H1 (cell line): ENCODE data around the gene OR4M1. TPM values are rescaled to one million over a fixed set of nuclear protein-coding genes. Genes with fewer than 3 reads are reported as not detected.
"Not testable (repeated sequence)": the region's sequence is repeated elsewhere in the genome, so short reads cannot be mapped to it uniquely, and the experiment has no call there.

Experiments used
- CTCF ChIA-PET: fragments of 300-600 bp; sonication (Branson Sonifier 250); formaldehyde crosslinking; loops from one replicate; lab custom pipeline; 2021; ENCODE audit not compliant: partially characterized antibody; lab: Charles Lee
- POLR2A ChIA-PET: fragments of 300-600 bp; sonication (Branson Sonifier 250); formaldehyde crosslinking; loops from one replicate; lab custom pipeline; 2021; ENCODE audit warnings: inconsistent platforms; ENCODE audit not compliant: partially characterized antibody; lab: Charles Lee
- DNase-seq, 2 experiments: peaks; one replicate each; pipeline versions ENCODE4 v3.0.0 to v3.0.0-alpha.2; 2010 to 2022; ENCODE audit warnings: low spot score in 2 of 2, low read depth in 1 of 2, mixed read lengths in 1 of 2
- FAIRE-seq: peaks from 2 replicates; lab custom pipeline; 2011; peaks lifted over from hg19 to GRCh38; lab: Jason Lieb, UNC
- H2AFZ ChIP-seq: 2 replicates; pipeline ENCODE4 v1.8.1; 2012; ENCODE audit warnings: low read length, inconsistent platforms
- H2AK5ac ChIP-seq: 2 replicates; pipeline ENCODE4 v1.6.1; 2013; ENCODE audit warnings: low read depth, low read length
- H2BK120ac ChIP-seq: replicated peaks from 2 replicates; pipeline ENCODE3; 2013; ENCODE audit warnings: low read depth, low read length, inconsistent platforms
- H2BK12ac ChIP-seq: 2 replicates; pipeline ENCODE4 v1.6.1; 2013; ENCODE audit warnings: low read depth, low read length
- H2BK15ac ChIP-seq: 2 replicates; pipeline ENCODE4 v1.6.1; 2013; ENCODE audit warnings: low read length
- H2BK20ac ChIP-seq: 2 replicates; pipeline ENCODE4 v1.6.1; 2013; ENCODE audit warnings: low read length
- H2BK5ac ChIP-seq: 2 replicates; pipeline ENCODE4 v1.6.1; 2013; ENCODE audit warnings: low read depth, low read length
- H3K14ac ChIP-seq: 2 replicates; pipeline ENCODE4 v1.6.1; 2013; ENCODE audit warnings: inconsistent platforms; ENCODE audit not compliant: insufficient read length
- H3K18ac ChIP-seq: 2 replicates; pipeline ENCODE4 v1.6.1; 2013; ENCODE audit warnings: low read length; ENCODE audit errors: extremely low read depth
- H3K23ac ChIP-seq: 2 replicates; pipeline ENCODE4 v1.6.1; 2013; ENCODE audit warnings: inconsistent platforms; ENCODE audit not compliant: insufficient read length
- H3K23me2 ChIP-seq: 2 replicates; pipeline ENCODE4 v1.6.1; 2013; ENCODE audit warnings: low read depth, low read length
- H3K27ac ChIP-seq: 2 replicates; pipeline ENCODE4 v1.6.1; 2011; ENCODE audit warnings: low read depth, low read length, inconsistent platforms
- H3K27me3 ChIP-seq, 4 experiments: replicated peaks in 1 of 4; 1 replicate in 1 of 4; 2 replicates in 3 of 4; pipeline versions ENCODE4 v1.6.1 to v1.8.1; 2011 to 2013; ENCODE audit warnings: low read length in 3 of 4, mild to moderate bottlenecking in 3 of 4, inconsistent platforms in 2 of 4, mixed read lengths in 2 of 4, moderate library complexity in 1 of 4; ENCODE audit not compliant: control insufficient read depth in 3 of 4, insufficient read depth in 3 of 4; ENCODE audit errors: extremely low read depth in 1 of 4
- H3K36me3 ChIP-seq, 4 experiments: 2 replicates each; pipeline versions ENCODE4 v1.6.1 to v1.8.1; 2011 to 2013; ENCODE audit warnings: mild to moderate bottlenecking in 4 of 4, low read length in 3 of 4, moderate library complexity in 2 of 4, control low read depth in 1 of 4, inconsistent platforms in 1 of 4; ENCODE audit not compliant: insufficient read depth in 4 of 4, control insufficient read depth in 2 of 4
- H3K4ac ChIP-seq: replicated peaks from 2 replicates; pipeline ENCODE3; 2013; ENCODE audit warnings: low read length, low read depth, mixed read lengths, inconsistent platforms; ENCODE audit not compliant: insufficient read length
- H3K4me1 ChIP-seq, 4 experiments: replicated peaks in 1 of 4; 1 replicate in 1 of 4; 2 replicates in 3 of 4; pipeline versions ENCODE4 v1.6.1 to v1.8.1; 2011 to 2013; ENCODE audit warnings: low read length in 3 of 4, inconsistent platforms in 2 of 4, mixed read lengths in 1 of 4; ENCODE audit not compliant: insufficient read depth in 4 of 4, control insufficient read depth in 3 of 4
- H3K4me2 ChIP-seq, 2 experiments: 2 replicates each; pipeline versions ENCODE4 v1.6.1 to v1.8.1; 2011 to 2013; ENCODE audit warnings: low read depth in 2 of 2, low read length in 2 of 2, control low read depth in 1 of 2, inconsistent platforms in 1 of 2, mild to moderate bottlenecking in 1 of 2; ENCODE audit not compliant: insufficient read depth in 1 of 2
- H3K4me3 ChIP-seq, 4 experiments: fragments of 200-600, 300-600 bp in 1 of 4; sonication (generic), shearing (Covaris generic), sonication (Bioruptor Twin) in 1 of 4; 2 replicates each; pipeline versions ENCODE4 v1.5.1 to v1.8.1; 2011 to 2016; ENCODE audit warnings: low read length in 4 of 4, low read depth in 3 of 4, control low read depth in 2 of 4, inconsistent platforms in 2 of 4, mild to moderate bottlenecking in 2 of 4, mixed read lengths in 1 of 4, moderate library complexity in 1 of 4; ENCODE audit not compliant: insufficient read depth in 2 of 4; ENCODE audit errors: extremely low read depth in 1 of 4
- H3K56ac ChIP-seq: replicated peaks from 2 replicates; pipeline ENCODE3; 2013; ENCODE audit warnings: low read depth, mild to moderate bottlenecking, mixed read lengths, low read length, inconsistent platforms; ENCODE audit not compliant: insufficient read length
- H3K79me1 ChIP-seq: 2 replicates; pipeline ENCODE4 v1.6.1; 2013; ENCODE audit warnings: low read depth, low read length, control low read depth
- H3K79me2 ChIP-seq, 2 experiments: 2 replicates each; pipeline versions ENCODE4 v1.6.1 to v1.8.1; 2012 to 2013; ENCODE audit warnings: low read length in 2 of 2, mild to moderate bottlenecking in 2 of 2, inconsistent platforms in 1 of 2; ENCODE audit not compliant: insufficient read depth in 2 of 2, control insufficient read depth in 1 of 2
- H3K9ac ChIP-seq, 4 experiments: replicated peaks in 1 of 4; 1 replicate in 1 of 4; 2 replicates in 3 of 4; pipeline versions ENCODE4 v1.6.1 to v1.8.1; 2011 to 2013; ENCODE audit warnings: low read depth in 3 of 4, low read length in 3 of 4, control low read depth in 2 of 4, mild to moderate bottlenecking in 2 of 4, moderate library complexity in 2 of 4, inconsistent platforms in 1 of 4; ENCODE audit errors: extremely low read depth in 1 of 4
- H3K9me3 ChIP-seq, 2 experiments: 2 replicates each; pipeline versions ENCODE4 v1.6.1 to v1.8.1; 2012 to 2013; ENCODE audit warnings: mild to moderate bottlenecking in 2 of 2, moderate library complexity in 2 of 2, control low read depth in 1 of 2, inconsistent platforms in 1 of 2, low read depth in 1 of 2, low read length in 1 of 2, mixed read lengths in 1 of 2; ENCODE audit not compliant: insufficient read depth in 2 of 2
- H4K20me1 ChIP-seq, 2 experiments: replicated peaks in 1 of 2; 2 replicates each; pipeline versions ENCODE3 to v1.8.1; 2011 to 2013; ENCODE audit warnings: inconsistent platforms in 2 of 2, low read length in 2 of 2, mild to moderate bottlenecking in 1 of 2; ENCODE audit not compliant: insufficient read depth in 2 of 2, control insufficient read depth in 1 of 2
- H4K5ac ChIP-seq: 2 replicates; pipeline ENCODE4 v1.6.1; 2013; ENCODE audit warnings: low read length, low read depth, mixed read lengths, inconsistent platforms; ENCODE audit not compliant: insufficient read length
- H4K8ac ChIP-seq: 2 replicates; pipeline ENCODE4 v1.8.0; 2013; ENCODE audit warnings: mild to moderate bottlenecking, moderate library complexity, low read length, inconsistent platforms; ENCODE audit not compliant: insufficient read depth; ENCODE audit errors: extremely low read depth
- H4K91ac ChIP-seq: replicated peaks from 2 replicates; pipeline ENCODE3; 2013; ENCODE audit warnings: low read length, mixed read lengths, inconsistent platforms; ENCODE audit not compliant: insufficient read length
- WGBS, 2 experiments: shearing (Covaris generic) in 1 of 2; methylation state at CpG; one replicate each; pipeline versions ENCODE4 v1.1.6 to v1.1.7; 2013 to 2015; ENCODE audit warnings: low lambda C conversion rate in 2 of 2, mixed read lengths in 2 of 2, inconsistent platforms in 1 of 2, low coverage in 1 of 2, missing lambda C conversion rate in 1 of 2; ENCODE audit not compliant: insufficient replicate concordance in 2 of 2, insufficient coverage in 1 of 2, insufficient read length in 1 of 2; ENCODE audit errors: extremely low coverage in 1 of 2, missing lambda C conversion rate in 1 of 2; 5-methylcytosine and 5-hydroxymethylcytosine counted together
- polyA plus RNA-seq, 7 experiments: library from polyadenylated mRNA; depleted of rRNA in 3 of 7; stranded (reverse) in 5 of 7; unstranded in 2 of 7; fragments of >200 nt in 5 of 7; fragments of 200-250 nt in 2 of 7; gene quantifications; 1 replicate in 5 of 7; 2 replicates in 1 of 7; 4 replicates in 1 of 7; pipeline versions ENCODE4 v1.2.1 to v1.2.3, GENCODE V29; 2011 to 2013; ENCODE audit warnings: missing spikeins in 2 of 7, mixed read lengths in 2 of 7
- total RNA-seq: library from RNA; stranded (reverse); fragmentation: NEBNext Ultra II Directional; extraction: Animal tissue kit (Norgen Biotek cat#: 25700); gene quantifications from 2 replicates; pipeline ENCODE4 v1.2.1, GENCODE V29; 2021

Gene OR4M1
- total and polyA plus RNA-seq, 2 of the 8 experiments (the other 6 are each of a cell fraction or from before 2014, with no cell fraction given), result not detected

- H3K4me3 ChIP-seq, H3K56ac ChIP-seq, H3K18ac ChIP-seq, H3K27ac ChIP-seq, H2BK20ac ChIP-seq, H3K4me2 ChIP-seq, H3K14ac ChIP-seq, H2BK5ac ChIP-seq, H2BK12ac ChIP-seq, H2AFZ ChIP-seq, H4K20me1 ChIP-seq, H2AK5ac ChIP-seq, H4K8ac ChIP-seq, H3K23ac ChIP-seq, H3K23me2 ChIP-seq, H2BK15ac ChIP-seq, CTCF ChIA-PET, H3K27me3 ChIP-seq, H3K36me3 ChIP-seq, H2BK120ac ChIP-seq, H3K79me2 ChIP-seq, H3K9ac ChIP-seq, DNase-seq, H3K4me1 ChIP-seq, H4K5ac ChIP-seq, H3K79me1 ChIP-seq, POLR2A ChIA-PET, H3K4ac ChIP-seq, H4K91ac ChIP-seq, FAIRE-seq: not testable (repeated sequence)
- H3K9me3 ChIP-seq, result peaks cover 25 to 47% of the 10 kb centered on the region in 2 experiments
- 80% methylated on average over 6 of the region's 6 CpGs; no CpG with 5 or more reads in 1 of the 2 experiments for WGBS, 2 experiments
Observed at GRCh38 chr14:19787318-19787717, 14.0 kb downstream of the OR4M1 start.

GRCh38 chr14:19788150-19788549, 14.8 kb downstream of the OR4M1 start:
- H3K9ac ChIP-seq, H3K27me3 ChIP-seq, H3K4ac ChIP-seq, H3K4me2 ChIP-seq, H4K91ac ChIP-seq, H3K18ac ChIP-seq, H2AFZ ChIP-seq, H2AK5ac ChIP-seq, CTCF ChIA-PET, H4K5ac ChIP-seq, FAIRE-seq, H3K23me2 ChIP-seq, H3K23ac ChIP-seq, H3K56ac ChIP-seq, H3K79me1 ChIP-seq, H2BK5ac ChIP-seq, H2BK12ac ChIP-seq, H3K36me3 ChIP-seq, H4K8ac ChIP-seq, H3K4me1 ChIP-seq, H4K20me1 ChIP-seq, DNase-seq, POLR2A ChIA-PET, H3K79me2 ChIP-seq, H2BK120ac ChIP-seq, H3K14ac ChIP-seq, H3K4me3 ChIP-seq, H2BK15ac ChIP-seq, H2BK20ac ChIP-seq, H3K27ac ChIP-seq: not testable (repeated sequence)
- peaks cover 19 to 52% of the 10 kb centered on the region in 2 experiments for H3K9me3 ChIP-seq
- 66% methylated on average over 7 of the region's 7 CpGs; no CpG with 5 or more reads in 1 of the 2 experiments for WGBS, 2 experiments
